ENCODE measurements around the gene ZNF23. TPM values are rescaled to one million over a fixed set of nuclear protein-coding genes. Genes with fewer than 3 reads are reported as not detected.

ZNF23 gene
- total RNA-seq, 1 experiment from 2014 or later, result 13.4 TPM

DNA sequence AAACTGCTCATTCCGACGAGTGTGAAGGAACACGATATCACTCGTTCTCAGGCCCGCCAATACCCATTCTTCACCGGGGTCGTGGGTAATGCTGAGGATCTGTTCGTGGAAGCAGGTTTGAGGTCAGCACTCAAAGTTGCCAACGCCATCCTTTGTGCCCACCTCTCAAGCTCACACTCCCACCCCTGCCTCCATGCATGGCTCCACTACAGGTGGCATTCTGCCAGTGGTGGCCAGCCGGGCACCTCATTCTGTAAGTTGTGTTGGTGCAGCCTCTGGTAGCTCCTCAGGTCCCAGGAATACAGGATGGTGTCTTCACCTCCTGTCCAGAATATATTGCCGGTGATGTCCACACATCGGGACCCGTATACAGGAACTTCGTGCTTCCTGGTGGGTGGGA, 30.9 kb downstream of the ZNF23 start:
- in situ Hi-C loops (cut with HindIII; ENCODE audit: low sequenced_read_pairs), result no loop called here
- DNase-seq (ENCODE audit: low spot score), result no peak

DNA sequence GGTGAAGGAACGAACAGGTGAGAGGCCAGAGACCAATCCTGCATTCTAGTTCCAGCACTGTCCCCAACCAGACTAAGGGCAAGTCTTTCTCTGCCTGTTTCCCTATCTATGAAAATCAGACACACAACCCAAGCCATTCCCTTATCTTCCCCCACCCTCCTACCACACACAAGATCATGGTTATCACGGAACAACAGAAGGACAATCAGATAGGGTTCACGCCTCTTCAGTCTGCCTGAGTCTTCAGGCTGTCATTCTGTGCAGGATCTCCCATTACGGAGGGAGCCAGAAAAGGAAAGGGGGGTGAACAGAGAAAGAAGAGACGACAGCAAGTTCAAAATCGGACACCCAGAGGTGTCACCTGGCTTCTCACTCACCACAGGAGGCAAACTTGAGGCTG, 31.3 kb downstream of the ZNF23 start:
- in situ Hi-C loops (cut with HindIII; ENCODE audit: low sequenced_read_pairs), result no loop called here

GRCh38 chr16:71429581-71429980, 32.5 kb downstream of the ZNF23 start:
- in situ Hi-C loops (cut with HindIII; ENCODE audit: low sequenced_read_pairs), result no loop called here
- no peak for DNase-seq (ENCODE audit: low spot score)

More for the DNA sequence above, 31.3 kb downstream of the ZNF23 start:
- no peak for DNase-seq (ENCODE audit: low spot score)

GRCh38 chr16:71428883-71429282, 33.2 kb downstream of the ZNF23 start:
- in situ Hi-C loops (cut with HindIII; ENCODE audit: low sequenced_read_pairs), result no loop called here
- no peak for DNase-seq (ENCODE audit: low spot score)

- in situ Hi-C loops (cut with HindIII; ENCODE audit: low sequenced_read_pairs), result no loop called here
Observed at GRCh38 chr16:71428385-71428784, 33.7 kb downstream of the ZNF23 start.

DNA sequence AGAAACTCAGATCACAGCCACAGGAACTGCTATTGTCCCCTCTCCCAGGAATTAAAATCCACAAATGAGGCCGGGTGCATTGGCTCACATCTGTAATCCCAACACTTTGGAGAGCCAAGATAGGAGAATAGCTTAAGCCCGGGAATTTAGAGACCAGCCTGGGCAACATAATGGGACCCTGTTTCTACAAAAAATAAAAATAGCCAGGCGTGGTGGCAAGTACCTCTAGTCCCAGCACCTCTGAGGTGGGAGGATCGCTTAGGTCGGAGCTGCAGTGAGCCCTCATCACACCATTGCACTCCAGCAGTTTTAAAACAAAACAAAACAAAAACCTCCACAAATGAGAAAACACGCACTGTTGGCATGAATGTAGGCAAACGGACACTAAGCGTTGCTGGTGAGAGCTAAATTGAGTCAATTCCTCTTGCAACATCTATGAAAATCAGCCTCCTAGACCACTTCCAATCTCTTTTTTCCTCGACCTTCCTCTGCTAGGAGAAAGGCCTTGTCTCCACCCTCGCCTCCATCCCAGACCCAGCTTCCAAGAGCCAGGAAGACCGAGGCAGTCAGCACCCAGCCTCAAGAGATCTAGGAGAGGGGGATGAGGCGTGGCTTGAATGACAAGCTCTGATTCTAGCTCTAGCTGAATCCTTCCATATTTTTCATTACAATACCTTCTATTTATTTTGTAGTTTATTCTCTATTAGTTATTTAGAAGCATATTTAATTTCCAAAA, 35.0 kb downstream of the ZNF23 start:
- in situ Hi-C loops (cut with HindIII; ENCODE audit: low sequenced_read_pairs), result no loop called here
- no peak for DNase-seq (ENCODE audit: low spot score)

More at GRCh38 chr16:71428385-71428784, 33.7 kb downstream of the ZNF23 start:
- DNase-seq (ENCODE audit: low spot score), result no peak

GRCh38 chr16:71426069-71426879, 35.8 kb downstream of the ZNF23 start:
- peak; percentile 71 for DNase-seq (ENCODE audit: low spot score)
- in situ Hi-C loops (cut with HindIII; ENCODE audit: low sequenced_read_pairs), result no loop called here

DNA sequence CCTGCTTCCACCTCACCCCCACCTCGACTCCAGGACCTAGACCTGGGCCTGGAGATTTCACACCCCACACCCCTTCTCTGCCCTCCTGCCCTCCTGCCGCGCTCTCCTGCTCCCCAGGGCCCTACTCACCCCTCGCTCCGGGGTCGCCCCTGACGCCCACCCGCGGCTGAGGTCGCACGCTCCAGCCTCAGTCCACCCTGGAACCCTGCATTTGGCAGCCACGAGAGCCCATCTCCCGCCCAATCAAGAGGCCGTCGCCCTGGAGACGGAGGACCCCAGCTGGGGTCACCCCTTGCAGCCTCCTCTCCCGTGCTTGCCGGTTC, 36.3 kb downstream of the ZNF23 start:
- in situ Hi-C loops (cut with HindIII; ENCODE audit: low sequenced_read_pairs), result no loop called here
- DNase-seq (ENCODE audit: low spot score), result no peak

- in situ Hi-C loops (cut with HindIII; ENCODE audit: low sequenced_read_pairs), result no loop called here
- no peak for DNase-seq (ENCODE audit: low spot score)
Observed at GRCh38 chr16:71424626-71425025, 37.4 kb downstream of the ZNF23 start.

- in situ Hi-C loops (cut with HindIII; ENCODE audit: low sequenced_read_pairs), result no loop called here
- no peak for DNase-seq (ENCODE audit: low spot score)
Observed at GRCh38 chr16:71423865-71424264, 38.2 kb downstream of the ZNF23 start.

DNA sequence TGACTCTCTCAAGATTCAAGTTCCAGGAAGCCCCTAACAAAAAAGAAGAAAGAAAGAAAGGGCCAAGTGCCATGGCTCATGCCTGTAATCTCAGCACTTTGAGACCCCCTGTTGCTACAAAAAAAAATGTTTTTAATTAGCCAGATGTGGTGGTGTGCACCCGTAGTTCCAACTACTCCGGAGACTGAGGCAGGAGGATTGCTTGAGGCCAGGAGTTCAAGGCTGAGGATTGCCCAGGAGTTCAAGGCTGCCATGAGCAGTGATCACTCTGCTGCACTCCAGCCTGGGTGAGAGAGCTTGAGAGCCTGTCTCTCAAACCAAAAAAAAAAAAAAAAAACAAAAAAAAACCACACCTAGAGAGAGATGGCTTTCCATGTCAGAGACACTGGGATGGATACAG, 39.0 kb downstream of the ZNF23 start:
- in situ Hi-C loops (cut with HindIII; ENCODE audit: low sequenced_read_pairs), result no loop called here
- DNase-seq (ENCODE audit: low spot score), result no peak

- no peak for DNase-seq (ENCODE audit: low spot score)
- in situ Hi-C loops (cut with HindIII; ENCODE audit: low sequenced_read_pairs), result no loop called here
Observed at GRCh38 chr16:71421911-71422310, 40.1 kb downstream of the ZNF23 start.

DNA sequence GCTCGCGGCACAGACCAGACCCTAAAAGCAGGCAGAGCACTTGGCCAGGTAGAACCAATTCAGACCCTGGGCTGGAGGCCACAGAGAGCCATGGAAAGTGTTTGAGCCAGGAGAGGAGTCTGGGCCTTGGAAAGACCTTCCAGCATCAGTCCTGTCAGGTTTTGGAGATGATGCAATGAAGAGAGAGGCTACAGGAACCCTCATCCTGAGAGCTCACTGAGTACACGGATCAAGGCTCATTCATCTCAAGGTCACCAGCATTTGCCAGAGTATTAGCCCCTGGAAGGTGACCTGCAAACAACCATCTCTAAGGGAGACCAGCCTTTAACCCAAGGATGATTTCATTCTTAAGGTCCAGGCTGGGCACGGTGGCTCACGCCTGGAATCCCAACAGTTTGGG, 48.0 kb downstream of the ZNF23 start:
- DNase-seq (ENCODE audit: low spot score), result no peak
- in situ Hi-C loops (cut with HindIII; ENCODE audit: low sequenced_read_pairs), result no loop called here

DNA sequence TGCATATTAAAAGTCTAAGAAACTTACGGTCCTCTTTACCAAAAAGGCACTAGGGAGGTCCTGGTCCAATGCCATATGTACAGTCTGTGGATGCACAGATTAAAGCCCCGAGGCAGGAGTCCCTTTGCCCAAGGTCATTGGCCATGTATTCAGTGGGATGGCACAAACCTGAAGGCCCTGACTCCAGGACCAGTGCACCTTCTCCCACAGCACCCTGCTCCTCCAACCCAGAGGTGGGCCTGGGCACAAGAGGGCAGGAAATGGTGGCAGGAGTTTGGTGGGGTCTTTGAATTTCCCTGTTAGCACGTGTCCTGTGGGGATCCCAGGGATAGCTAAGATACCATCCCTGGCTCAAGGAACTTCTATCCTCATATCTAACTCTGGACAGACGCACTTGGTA, 48.7 kb downstream of the ZNF23 start:
- in situ Hi-C loops (cut with HindIII; ENCODE audit: low sequenced_read_pairs), result no loop called here
- no peak for DNase-seq (ENCODE audit: low spot score)

DNA sequence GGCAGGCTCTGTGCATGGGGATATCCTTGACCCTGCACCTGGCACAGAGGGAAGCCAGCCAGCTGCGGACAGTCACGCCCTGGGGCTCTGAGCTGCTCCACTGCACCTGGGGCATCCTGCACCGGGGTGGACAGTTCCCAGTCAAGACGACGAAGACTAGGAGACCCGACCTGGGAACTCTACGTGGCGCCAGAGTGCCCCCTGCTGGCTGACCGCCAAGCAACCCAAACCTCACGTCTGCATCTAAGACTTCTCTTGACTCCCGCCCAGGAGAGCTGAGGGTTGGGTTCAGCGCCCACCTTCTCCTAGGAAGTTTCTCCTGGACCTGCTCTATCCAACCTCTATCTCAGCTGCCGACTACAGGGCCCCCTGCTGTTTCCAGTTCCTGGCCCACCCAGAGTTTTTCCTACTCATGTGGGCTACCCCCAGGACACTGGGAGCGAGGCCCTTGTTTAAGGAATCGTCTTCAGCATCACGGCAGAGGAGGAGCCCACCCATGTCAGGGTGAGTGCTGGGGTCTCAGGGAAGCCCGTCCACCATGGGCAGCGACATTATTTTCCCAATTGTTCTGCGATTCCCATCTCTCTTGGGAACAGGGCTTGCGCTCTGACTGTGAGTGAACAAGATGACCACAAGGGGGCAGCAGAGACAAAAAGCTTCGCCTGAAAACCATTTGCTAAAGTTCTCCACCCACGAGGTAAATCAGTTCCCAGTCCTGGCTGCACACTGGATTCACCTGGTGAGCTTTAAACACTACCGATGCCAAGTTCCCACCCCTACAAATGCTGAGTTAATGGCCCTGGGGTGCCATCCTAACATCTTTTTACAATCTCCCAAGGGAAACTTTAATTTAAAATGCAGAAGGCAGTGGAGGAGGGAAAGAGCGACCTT, 49.5 kb downstream of the ZNF23 start:
- in situ Hi-C loops (cut with HindIII; ENCODE audit: low sequenced_read_pairs), result no loop called here

GRCh38 chr16:71410146-71410545, 51.9 kb downstream of the ZNF23 start:
- DNase-seq (ENCODE audit: low spot score), result no peak
- in situ Hi-C loops (cut with HindIII; ENCODE audit: low sequenced_read_pairs), result no loop called here

More for the DNA sequence above, 49.5 kb downstream of the ZNF23 start:
- peak; percentile 82 for DNase-seq (ENCODE audit: low spot score)

- no peak for DNase-seq (ENCODE audit: low spot score)
- in situ Hi-C loops (cut with HindIII; ENCODE audit: low sequenced_read_pairs), result loop anchor here (5.0 kb wide), 1 partner anchor 58 kb away; no protein-coding TSS in a partner anchor
Observed at GRCh38 chr16:71409011-71409775, 52.9 kb downstream of the ZNF23 start.

- no peak for DNase-seq (ENCODE audit: low spot score)
- in situ Hi-C loops (cut with HindIII; ENCODE audit: low sequenced_read_pairs), result loop anchor here (5.0 kb wide), 1 partner anchor 59 kb away; no protein-coding TSS in a partner anchor
Observed at GRCh38 chr16:71408536-71408935, 53.5 kb downstream of the ZNF23 start.

DNA sequence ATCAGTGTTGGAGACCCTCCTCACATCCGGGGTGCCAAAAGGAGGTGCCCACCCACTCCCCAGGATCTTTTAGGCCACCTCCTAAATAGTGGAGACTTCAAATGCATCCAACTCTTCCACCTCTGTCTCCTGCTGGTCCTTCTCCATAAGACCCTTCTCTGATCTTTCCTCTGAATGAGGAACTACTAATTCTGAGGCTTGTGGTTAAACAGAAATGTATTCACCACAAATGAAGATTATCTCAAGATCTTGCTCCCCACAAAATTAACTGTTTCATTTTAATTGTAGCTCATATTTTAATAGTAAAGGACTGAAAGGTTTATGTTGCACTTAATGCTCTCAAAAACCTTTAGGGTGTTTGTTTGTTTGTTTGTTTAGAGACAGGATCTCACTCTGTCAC, 54.3 kb downstream of the ZNF23 start:
- in situ Hi-C loops (cut with HindIII; ENCODE audit: low sequenced_read_pairs), result loop anchor here (5.0 kb wide), 1 partner anchor 60 kb away; no protein-coding TSS in a partner anchor
- DNase-seq (ENCODE audit: low spot score), result no peak
